Neural progenitor cell (in vitro differentiated cells): ENCODE measurements around the gene UBC. TPM values are rescaled to one million over a fixed set of nuclear protein-coding genes. Genes with fewer than 3 reads are reported as not detected.

ENCODE experiments used
- DNase-seq: peaks from one replicate; pipeline ENCODE4 v3.0.0-alpha.2; 2016; ENCODE audit warnings: low spot score
- H2AFZ ChIP-seq: fragments of 200-600 bp; sonication (generic); replicated peaks from 2 replicates; pipeline ENCODE4 v1.6.1; 2016; ENCODE audit warnings: antibody characterized with exemption
- H3F3A ChIP-seq: fragments of 200-600 bp; sonication (generic); 2 replicates; pipeline ENCODE4 v1.6.1; 2016; ENCODE audit warnings: antibody characterized with exemption, low read depth
- H3K27ac ChIP-seq: fragments of 200-600 bp; sonication (generic); 2 replicates; pipeline ENCODE4 v1.5.1; 2016; ENCODE audit warnings: mild to moderate bottlenecking
- H3K27me3 ChIP-seq: fragments of 200-600 bp; sonication (generic); 2 replicates; pipeline ENCODE4 v1.6.1; 2016; ENCODE audit warnings: mild to moderate bottlenecking, moderate library complexity
- H3K36me3 ChIP-seq: fragments of 200-600 bp; sonication (generic); 2 replicates; pipeline ENCODE4 v1.5.1; 2016
- H3K4me1 ChIP-seq: fragments of 200-600 bp; sonication (generic); 2 replicates; pipeline ENCODE4 v1.6.1; 2016; ENCODE audit warnings: mixed run types
- H3K4me2 ChIP-seq: fragments of 200-600 bp; sonication (generic); 2 replicates; pipeline ENCODE4 v1.6.1; 2016
- H3K4me3 ChIP-seq: fragments of 200-600 bp; sonication (generic); 2 replicates; pipeline ENCODE4 v1.5.1; 2016
- H3K79me2 ChIP-seq: fragments of 200-600 bp; sonication (generic); 2 replicates; pipeline ENCODE4 v1.6.1; 2016; ENCODE audit warnings: low read depth
- H3K9ac ChIP-seq: fragments of 200-600 bp; sonication (generic); 2 replicates; pipeline ENCODE4 v1.6.1; 2016
- H3K9me3 ChIP-seq: fragments of 200-600 bp; sonication (generic); 2 replicates; pipeline ENCODE4 v1.5.1; 2016; ENCODE audit warnings: low read depth
- H4K20me1 ChIP-seq: fragments of 200-600 bp; sonication (generic); 2 replicates; pipeline ENCODE4 v1.6.1; 2016; ENCODE audit warnings: low read depth
- H3K27ac Mint-ChIP-seq: 3 replicates; pipeline ENCODE4 v1.8.0; 2021; ENCODE audit warnings: mixed read lengths
- H3K27me3 Mint-ChIP-seq: 2 replicates; pipeline ENCODE4 v1.8.0; 2022; ENCODE audit warnings: low read depth, mild to moderate bottlenecking, inconsistent platforms, moderate library complexity, mixed read lengths; ENCODE audit not compliant: insufficient read depth
- H3K36me3 Mint-ChIP-seq: 3 replicates; pipeline ENCODE4 v1.8.0; 2021; ENCODE audit warnings: mixed read lengths
- H3K4me1 Mint-ChIP-seq: 3 replicates; pipeline ENCODE4 v1.8.0; 2021; ENCODE audit warnings: mixed read lengths
- H3K4me3 Mint-ChIP-seq: 3 replicates; pipeline ENCODE4 v1.8.0; 2021; ENCODE audit warnings: mild to moderate bottlenecking, moderate library complexity, mixed read lengths
- H3K9me3 Mint-ChIP-seq: 3 replicates; pipeline ENCODE4 v1.8.0; 2020; ENCODE audit warnings: mixed read lengths
- CTCF ChIP-seq: fragments of 200-600 bp; sonication (generic); IDR thresholded peaks from 2 replicates; pipeline ENCODE4 v1.5.1; 2017; ENCODE audit warnings: antibody characterized with exemption, mild to moderate bottlenecking
- EZH2 ChIP-seq: fragments of 200-600 bp; sonication (generic); IDR thresholded peaks from 2 replicates; pipeline ENCODE4 v1.6.1; 2017; ENCODE audit warnings: antibody characterized with exemption, mild to moderate bottlenecking, moderate library complexity
- EZH2phosphoT487 ChIP-seq: fragments of 200-600 bp; sonication (generic); IDR thresholded peaks from 2 replicates; pipeline ENCODE4 v1.6.1; 2017; ENCODE audit warnings: antibody characterized with exemption
- microRNA-seq: library from miRNA; unstranded; fragments of <30 nt; microRNA quantifications from one replicate; pipeline ENCODE4, GENCODE V29; 2016
- small RNA-seq: library from RNA; depleted of rRNA; stranded (forward); fragments of <200 nt; gene quantifications from one replicate; pipeline ENCODE3, GENCODE V24; 2015
- total RNA-seq: library from RNA; depleted of rRNA; stranded (reverse); fragments of >200 nt; gene quantifications from 2 replicates; pipeline ENCODE4 v1.2.3, GENCODE V29; 2015; ENCODE audit warnings: low replicate concordance

Gene UBC
- total RNA-seq, 1 donor from 2014 or later = 857 TPM

- Histone ChIP-seq H3K27ac (no peak overlapping the region), H3K4me3 (no peak overlapping the region), H4K20me1 (peaks cover 6% of the 10 kb centered on the region), H3K9ac (no peak overlapping the region), H2AFZ (no peak overlapping the region), H3K36me3 (no peaks in the 10 kb centered on the region), H3F3A (peaks cover 16% of the 10 kb centered on the region), H3K79me2 (no peaks in the 10 kb centered on the region), H3K9me3 (no peaks in the 10 kb centered on the region), H3K4me2 (no peak overlapping the region), H3K4me1 (peaks cover 5% of the 10 kb centered on the region), H3K27me3 (peaks cover 23% of the 10 kb centered on the region)
- no peaks in the 10 kb centered on the region for H3K36me3 Mint-ChIP-seq
- peaks cover 26% of the 10 kb centered on the region for H3K4me1 Mint-ChIP-seq
- no peak for DNase-seq
- peak overlapping the region; percentile 57 for H3K27ac Mint-ChIP-seq
- peaks cover 6% of the 10 kb centered on the region for H3K9me3 Mint-ChIP-seq
- H3K27me3 Mint-ChIP-seq = peaks cover 8% of the 10 kb centered on the region
- peak overlapping the region; percentile 89 for H3K4me3 Mint-ChIP-seq
- TF ChIP-seq EZH2 (no peak), EZH2phosphoT487 (no peak), CTCF (no peak)
Measured at GRCh38 chr12:124861898-124862676, 52.4 kb downstream of the UBC start.

Small RNA genes within 50 kb of the gene (microRNA-seq; reads per million reads assigned to microRNA genes)
- gene MIR5188 = not detected

Small RNA genes within 50 kb of the gene (small RNA-seq; reads per million reads assigned to genes)
- gene MIR5188 (not detected), gene RNU6-927P (not detected)

Other genes starting within 250 kb of the UBC start
- gene SCARB1, start 50.8 kb downstream of the UBC start, total RNA-seq = 4.3 and 7.8 TPM in 2 replicates
- 5.4 and 12.2 TPM in 2 replicates for gene DHX37, start 74.5 kb upstream of the UBC start, total RNA-seq
- gene BRI3BP, start 79.0 kb upstream of the UBC start, total RNA-seq = 2.5 TPM in 2 replicates
- gene AACS, start 150.8 kb upstream of the UBC start, total RNA-seq = 16.6 and 22.9 TPM in 2 replicates